VCaP (cell line): ENCODE data around the gene STPG1.

Experiments used
- H3K27ac ChIP-seq: fragments of 450-650 bp; 2 replicates; pipeline ENCODE4 v1.5.1; 2017
- CTCF ChIP-seq: fragments of 450-650 bp; conservative IDR thresholded peaks from 2 replicates; pipeline ENCODE4 v1.5.1; 2017; ENCODE audit warnings: mild to moderate bottlenecking, moderate library complexity

STPG1 gene

DNA sequence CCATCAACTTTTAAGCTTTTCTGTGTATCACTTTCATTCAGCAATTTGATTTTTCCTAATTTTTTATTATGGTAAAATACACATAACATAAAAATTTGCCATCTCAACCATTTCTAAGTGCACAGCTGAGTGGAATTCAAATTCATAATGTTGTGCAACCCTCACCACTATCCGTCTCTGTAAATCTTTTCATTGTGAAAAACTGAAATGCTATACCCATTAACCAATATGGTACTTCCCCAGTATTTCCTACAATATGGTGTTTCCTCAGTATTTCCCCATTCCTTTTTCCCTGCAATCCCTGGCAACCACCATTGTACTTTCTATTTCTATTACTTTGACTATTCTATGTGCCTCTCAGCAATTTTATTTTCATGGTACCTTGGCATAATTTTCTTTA, 6.8 kb downstream of the STPG1 start:
- no peak for TF ChIP-seq CTCF
- no peak overlapping the region for H3K27ac ChIP-seq

GRCh38 chr1:24403806-24404205, 9.8 kb downstream of the STPG1 start:
- no peak for TF ChIP-seq CTCF
- H3K27ac ChIP-seq: no peak overlapping the region

GRCh38 chr1:24400065-24400464, 13.5 kb downstream of the STPG1 start:
- TF ChIP-seq CTCF: no peak
- H3K27ac ChIP-seq: peak overlapping the region; percentile 19; the same call in 1 of the 2 replicates

- TF ChIP-seq CTCF: no peak
- H3K27ac ChIP-seq: no peak overlapping the region
Measured at GRCh38 chr1:24393892-24394291, 19.7 kb downstream of the STPG1 start.

DNA sequence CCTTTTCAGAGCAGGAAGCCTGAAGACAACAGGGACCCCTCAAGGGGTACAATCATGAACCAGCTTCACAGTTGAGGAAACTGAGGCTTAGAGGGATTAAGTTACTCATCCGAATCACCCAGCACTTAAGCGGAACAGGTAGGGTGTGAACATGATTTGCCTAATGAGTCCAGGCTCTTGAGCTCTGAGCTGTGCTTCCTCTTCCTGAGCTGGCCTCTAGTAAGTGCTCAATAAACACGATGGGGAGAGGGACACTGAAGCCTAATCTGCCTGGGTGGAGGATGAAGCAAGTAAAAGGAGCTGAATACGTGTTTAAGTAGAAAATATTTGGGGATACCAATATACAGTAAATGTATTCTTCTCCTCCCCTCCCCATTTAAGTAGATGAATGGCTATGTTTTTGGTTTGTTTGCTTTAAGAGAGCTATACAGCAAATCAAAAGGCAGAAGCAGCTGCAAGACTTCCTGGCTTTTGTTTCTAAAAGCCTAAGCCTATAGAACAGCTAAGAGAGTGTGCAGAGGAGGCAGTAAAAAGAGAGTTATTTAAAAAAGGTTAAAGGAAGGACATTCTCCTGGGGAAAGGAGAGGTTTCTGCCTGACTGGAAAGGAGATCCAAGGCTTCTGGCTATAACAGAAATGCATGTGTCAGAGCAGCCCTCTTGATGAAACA, 20.5 kb downstream of the STPG1 start:
- H3K27ac ChIP-seq: no peak overlapping the region
- TF ChIP-seq CTCF: no peak

DNA sequence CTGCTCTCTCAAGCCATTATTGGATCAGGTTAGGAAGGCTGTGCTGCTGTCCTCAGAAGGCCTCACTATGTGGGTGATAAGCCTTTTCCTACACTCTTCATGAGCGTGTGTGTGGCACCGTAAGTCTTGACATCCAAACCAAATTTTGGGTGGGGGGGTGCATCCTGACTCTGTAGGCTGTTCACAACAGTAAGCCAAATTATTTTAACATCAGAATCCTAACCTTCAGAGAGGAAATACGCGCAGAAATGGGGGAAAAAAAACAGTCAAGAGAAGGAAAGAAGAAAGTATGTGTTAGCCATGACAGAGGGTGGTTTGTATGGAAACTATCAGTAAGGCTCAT, 21.0 kb downstream of the STPG1 start:
- H3K27ac ChIP-seq: peak overlapping the region; percentile 69; the same call in 1 of the 2 replicates

More for the DNA sequence above, 21.0 kb downstream of the STPG1 start:
- peak; percentile 65 for TF ChIP-seq CTCF
